GM19035 (cell line): ENCODE measurements around the gene CCNC.
A peak's percentile ranks its signal among the peaks of the same experiment; 100 is the strongest.

Experiments used
- ATAC-seq: cut with Tn5 transposase; IDR thresholded peaks from one replicate; pipeline ENCODE4 v1.9.1; 2021; ENCODE audit not compliant: unreplicated experiment

CCNC gene, protein sequence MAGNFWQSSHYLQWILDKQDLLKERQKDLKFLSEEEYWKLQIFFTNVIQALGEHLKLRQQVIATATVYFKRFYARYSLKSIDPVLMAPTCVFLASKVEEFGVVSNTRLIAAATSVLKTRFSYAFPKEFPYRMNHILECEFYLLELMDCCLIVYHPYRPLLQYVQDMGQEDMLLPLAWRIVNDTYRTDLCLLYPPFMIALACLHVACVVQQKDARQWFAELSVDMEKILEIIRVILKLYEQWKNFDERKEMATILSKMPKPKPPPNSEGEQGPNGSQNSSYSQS

DNA sequence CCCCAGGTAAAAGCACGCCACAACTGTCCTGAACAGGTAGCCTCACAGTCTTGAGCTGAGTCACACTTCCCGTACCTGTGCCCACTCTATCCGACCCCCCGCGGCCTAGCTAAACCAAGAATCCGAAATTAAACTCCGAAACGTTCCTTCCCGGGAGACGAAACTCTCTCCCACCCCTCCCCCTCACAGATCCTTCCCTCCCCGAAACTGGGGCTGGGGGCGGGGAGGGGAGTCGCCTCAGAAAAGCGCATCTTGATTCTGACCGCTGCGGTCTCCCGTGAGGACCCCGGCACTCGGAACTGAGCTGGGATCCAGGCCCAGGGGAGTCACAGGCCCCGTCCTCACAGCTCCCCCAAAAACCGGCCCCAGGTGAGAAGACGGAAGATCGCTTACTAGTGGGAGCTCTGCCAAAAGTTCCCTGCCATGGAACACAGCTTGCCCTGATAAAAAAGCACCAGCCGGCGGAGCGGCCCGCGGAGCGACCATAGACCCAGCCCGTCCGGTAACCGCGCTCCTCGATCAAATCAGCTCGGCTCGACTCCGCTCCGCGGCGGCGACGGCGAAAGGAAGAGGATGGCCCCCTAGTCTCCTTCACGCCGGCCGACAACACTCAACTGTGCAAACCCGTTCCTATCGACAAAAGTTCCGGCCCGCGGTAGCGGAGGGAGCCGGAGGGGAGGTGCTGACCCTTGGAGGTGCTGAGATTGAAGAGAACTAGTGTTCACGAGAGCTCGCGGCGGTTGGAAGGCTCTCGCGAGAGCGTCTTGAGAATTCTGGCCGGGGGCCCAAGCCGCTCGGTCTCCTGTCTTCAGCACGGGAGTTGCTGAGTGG, at the start of gene CCNC:
TSS of gene CCNC (minus strand) at position 558 of the 831 bp plus-strand sequence. CDS start at position 425, 133 bp downstream.
- ATAC-seq: peak; percentile 98

DNA sequence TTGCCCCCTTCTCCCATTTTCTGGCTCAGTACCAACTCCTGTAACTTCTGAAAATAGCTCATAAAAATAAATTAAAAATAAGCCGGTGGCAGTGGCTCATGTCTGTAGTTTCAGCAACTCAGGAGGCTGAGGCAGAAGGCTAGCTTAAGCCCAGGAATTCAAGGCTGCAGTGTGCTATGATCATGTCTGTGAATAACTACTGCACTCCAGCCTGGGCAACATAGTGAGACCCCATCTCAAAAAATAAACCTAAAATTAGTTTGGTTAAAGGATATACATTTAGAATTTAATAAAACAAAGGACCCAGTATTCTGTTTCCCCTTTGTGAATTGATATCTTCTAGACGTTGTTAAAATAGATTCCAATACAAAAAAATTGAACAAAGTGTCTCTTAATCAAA, 48.7 kb upstream of the CCNC start:
- ATAC-seq: no peak

DNA sequence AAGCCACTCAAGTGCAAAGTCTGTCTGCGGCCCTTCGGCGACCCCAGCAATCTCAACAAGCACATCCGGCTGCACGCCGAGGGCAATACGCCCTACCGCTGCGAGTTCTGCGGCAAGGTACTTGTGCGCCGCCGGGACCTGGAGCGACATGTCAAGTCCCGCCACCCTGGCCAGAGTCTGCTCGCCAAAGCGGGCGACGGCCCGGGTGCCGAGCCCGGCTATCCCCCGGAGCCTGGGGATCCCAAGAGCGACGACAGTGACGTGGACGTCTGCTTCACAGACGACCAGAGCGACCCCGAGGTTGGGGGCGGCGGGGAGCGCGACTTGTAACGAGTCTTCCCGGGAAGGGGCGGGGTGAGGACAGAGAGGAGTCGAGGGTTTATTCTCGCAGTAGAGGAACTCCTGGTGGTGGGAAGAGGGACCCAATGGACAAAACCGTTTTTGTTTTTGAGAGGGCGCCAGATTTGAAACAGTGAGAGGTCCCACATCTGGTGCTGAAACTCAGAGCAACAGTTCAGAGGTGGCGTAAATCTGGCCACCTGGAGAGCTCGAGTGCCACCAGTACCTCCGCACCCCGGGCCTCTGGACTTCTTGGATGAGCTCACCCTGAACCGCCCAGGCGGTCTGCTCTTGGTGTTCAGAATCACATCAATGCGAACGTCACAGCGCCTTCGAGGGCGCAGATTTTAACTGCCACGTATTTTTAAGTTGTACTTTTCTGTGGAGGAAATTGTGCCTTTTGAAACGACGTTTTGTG, 46.1 kb upstream of the CCNC start:
- peak; percentile 30 for ATAC-seq

DNA sequence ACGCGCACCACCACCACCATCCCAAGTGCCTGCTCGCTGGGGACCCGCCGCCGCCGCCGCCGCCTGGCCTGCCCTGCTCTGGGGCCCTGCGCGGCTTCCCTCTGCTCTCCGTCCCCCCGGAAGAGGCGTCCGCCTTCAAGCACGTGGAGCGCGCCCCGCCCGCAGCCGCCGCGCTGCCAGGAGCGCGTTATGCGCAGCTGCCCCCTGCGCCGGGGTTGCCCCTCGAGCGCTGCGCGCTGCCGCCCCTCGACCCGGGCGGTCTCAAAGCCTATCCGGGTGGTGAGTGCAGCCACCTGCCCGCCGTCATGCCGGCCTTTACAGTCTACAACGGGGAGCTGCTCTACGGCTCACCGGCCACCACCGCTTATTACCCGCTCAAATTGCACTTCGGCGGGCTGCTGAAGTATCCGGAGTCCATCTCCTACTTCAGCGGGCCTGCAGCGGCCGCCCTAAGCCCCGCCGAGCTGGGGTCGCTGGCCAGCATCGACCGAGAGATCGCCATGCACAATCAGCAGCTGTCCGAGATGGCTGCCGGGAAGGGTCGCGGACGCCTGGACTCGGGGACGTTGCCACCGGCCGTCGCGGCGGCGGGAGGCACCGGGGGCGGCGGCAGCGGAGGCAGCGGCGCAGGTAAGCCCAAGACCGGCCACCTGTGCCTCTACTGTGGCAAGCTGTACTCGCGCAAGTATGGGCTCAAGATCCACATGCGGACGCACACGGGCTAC, 45.4 kb upstream of the CCNC start:
- peak; percentile 68 for ATAC-seq

DNA sequence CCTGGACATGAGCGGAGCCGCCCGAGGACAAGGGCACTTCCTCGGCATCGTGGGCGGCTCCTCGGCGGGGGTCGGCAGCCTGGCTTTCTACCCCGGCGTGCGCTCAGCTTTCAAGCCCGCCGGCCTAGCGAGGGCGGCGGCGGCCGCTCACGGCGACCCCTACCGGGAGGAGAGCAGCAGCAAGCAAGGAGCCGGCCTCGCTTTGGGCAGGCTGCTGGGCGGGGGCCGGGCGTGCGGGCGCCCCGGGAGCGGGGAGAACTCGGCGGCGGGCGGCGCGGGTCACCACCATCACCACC, 44.9 kb upstream of the CCNC start:
- ATAC-seq: peak; percentile 49

DNA sequence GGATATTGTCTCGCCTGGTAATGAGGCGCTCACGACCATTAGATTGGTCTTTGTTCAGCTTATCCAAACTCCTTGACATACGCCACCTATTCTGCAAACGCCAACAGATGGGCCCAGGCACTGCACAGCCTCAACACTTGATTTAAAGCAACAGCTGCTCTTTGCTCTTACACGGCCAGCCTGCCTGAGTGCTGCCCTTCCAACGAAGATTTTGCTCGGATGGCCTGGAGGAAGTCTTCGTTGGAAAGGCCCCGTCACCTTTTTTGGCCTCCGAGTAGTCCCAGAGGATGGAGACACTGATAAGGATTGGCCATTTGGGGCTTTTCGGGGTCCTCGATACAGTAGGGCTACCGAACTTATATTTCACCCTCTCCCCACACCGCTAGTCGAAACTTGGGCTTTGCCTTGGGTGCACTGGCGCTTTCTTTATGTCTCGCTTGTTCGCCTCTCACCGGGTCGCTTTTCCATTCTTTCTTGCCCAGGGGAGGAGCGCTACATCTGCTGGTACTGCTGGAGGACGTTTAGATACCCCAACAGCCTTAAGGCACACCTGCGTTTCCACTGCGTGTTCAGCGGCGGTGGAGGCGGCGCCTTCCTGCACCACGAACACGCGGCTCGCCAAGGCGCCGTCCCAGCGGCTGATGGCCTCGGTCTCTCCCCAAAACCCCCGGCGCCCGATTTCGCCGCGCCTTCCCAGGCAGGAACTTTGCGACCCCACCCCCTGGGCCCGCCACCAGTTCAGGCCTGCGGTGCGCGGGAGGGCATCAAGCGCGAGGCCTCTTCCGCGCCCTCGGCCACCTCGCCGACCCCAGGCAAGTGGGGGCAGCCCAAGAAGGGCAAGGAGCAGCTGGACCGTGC, 44.3 kb upstream of the CCNC start:
- ATAC-seq: no peak

DNA sequence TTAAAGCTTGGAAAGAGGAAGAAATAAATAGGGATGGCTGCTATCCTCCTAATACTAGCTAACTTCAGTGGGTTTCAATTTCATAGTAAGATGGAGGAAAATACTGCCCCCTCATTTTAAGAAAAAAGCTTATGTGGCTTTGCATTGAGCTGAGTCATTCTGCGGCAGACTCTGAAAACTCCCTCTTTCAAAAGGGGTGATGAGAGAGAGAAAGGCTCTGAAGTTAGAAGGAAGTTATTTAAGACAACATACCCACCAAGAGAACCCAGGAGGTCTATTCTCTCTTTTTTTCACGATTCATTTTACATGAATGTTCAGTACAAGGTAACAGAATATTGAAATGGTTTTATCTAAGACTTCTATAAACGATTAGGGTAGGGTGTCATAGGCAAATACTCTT, 42.7 kb upstream of the CCNC start:
- ATAC-seq: peak; percentile 42

DNA sequence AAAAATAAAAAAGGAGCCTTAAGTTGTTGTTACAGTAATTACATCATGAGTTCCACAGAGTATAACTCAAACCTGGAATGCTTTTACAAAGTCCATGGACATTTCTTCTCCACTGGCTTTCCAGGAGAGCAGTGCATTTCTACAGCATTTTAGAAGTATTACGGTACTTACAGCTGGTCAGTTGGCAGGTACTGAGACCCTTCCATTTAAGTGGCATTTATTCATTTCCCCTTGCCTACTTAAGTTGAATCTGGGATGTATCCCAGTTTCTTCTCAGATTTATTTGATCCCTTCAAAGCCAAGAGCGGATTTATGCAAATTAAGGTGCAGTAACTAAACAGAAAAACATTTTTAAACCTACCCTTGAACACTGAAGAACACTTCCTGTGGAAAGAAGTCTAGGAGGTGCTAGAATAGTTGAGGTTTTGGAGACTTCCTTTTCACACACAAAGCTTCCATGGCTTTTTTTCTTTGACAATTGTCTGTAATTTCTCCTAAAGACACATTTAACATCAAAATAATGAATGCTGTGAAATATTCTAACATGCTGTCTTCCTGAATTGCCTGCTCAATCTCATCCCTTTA, 41.5 kb upstream of the CCNC start:
- no peak for ATAC-seq

DNA sequence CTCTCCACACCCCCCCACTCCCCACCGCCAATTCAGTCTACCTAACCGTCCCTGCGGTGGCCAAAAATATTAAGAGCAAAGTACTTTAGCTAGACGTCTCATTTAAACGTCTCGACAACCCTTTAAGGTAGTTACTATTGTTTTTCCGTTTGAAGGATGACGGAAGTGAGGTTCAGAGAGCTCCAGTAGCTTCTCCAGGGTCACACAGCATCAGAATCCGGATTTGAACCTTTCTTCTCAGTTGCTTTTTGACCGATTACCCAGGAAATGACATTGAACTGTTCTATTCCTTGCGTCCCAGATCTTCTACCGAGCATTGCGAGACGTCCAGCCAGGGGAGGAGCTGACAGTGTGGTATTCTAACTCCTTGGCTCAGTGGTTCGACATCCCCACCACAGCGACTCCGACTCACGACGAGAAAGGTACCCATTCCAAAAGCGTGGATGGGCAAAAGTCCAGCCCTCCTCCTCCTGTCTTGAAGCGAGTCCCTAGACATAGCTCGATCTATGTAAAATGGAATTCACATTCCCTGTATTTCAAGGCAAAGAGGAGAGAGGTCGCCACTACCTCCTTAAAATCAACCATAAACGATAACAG, 40.5 kb upstream of the CCNC start:
- no peak for ATAC-seq

DNA sequence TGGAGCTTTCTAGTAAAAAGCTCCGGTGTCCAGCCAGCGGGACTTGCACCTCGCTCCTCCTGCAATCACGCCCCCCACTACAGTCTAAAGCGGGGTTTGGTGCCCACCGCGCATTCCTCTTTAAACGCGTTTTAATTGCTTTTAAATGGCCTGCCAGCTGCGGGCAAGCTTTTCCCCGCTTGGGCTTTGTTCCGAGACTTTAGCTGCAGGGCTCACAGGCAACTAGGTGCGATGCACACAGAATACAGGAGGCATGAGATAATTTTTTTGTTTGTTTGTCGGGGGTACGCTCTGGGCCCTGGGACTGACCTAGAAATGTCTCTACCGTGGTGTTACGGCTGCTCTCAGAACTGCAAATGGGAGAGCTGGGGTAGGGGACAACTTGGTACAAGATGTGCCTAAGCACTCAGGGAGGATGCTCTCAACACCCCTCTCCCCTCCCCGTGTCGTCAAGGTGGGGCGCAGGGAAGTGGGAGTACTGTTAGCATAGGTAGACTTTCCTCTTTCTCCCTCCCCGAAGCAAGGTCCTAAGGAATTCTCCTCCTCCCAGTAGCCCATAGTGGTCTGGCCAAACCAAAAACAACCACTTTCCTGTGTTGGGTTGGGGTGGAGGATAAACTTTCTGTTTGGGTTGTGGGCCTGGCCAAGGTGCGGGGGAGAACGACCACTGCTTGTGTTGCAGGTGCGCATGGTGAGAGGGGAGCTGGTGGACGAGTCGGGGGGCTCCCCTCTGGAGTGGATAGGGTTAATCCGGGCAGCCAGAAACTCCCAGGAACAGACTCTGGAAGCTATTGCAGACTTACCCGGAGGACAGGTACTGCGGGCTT, 39.8 kb upstream of the CCNC start:
- no peak for ATAC-seq

DNA sequence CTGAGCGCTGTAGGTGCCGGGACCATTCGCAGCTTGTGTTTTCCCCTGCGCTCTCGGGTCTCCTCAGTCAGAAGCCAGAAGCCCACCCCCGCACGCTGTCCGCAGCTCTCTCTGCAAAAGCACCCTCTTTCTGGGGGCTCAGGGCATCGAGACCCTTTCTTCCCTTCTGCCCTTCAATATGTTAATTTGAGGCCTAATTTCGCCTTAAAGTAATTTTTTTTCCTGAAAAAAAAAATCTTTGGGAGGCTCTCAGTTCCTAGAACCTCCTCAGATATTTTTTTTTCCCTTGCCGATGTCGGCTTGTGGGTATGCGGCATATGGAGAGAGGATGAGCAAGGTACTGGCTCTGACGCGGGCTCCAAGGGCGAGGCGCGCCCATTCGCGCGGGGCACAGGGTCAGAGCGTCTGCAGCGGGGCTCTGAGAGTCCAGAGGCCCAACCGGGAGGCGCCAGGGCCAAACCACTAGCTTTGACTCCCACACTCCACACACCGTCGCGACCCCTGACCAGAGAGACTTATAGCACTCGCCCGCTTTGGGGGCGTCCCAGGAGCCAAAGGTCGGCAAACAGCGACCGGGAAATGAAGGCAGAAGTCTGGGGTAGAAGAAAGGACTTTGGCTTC, 39.1 kb upstream of the CCNC start:
- no peak for ATAC-seq

DNA sequence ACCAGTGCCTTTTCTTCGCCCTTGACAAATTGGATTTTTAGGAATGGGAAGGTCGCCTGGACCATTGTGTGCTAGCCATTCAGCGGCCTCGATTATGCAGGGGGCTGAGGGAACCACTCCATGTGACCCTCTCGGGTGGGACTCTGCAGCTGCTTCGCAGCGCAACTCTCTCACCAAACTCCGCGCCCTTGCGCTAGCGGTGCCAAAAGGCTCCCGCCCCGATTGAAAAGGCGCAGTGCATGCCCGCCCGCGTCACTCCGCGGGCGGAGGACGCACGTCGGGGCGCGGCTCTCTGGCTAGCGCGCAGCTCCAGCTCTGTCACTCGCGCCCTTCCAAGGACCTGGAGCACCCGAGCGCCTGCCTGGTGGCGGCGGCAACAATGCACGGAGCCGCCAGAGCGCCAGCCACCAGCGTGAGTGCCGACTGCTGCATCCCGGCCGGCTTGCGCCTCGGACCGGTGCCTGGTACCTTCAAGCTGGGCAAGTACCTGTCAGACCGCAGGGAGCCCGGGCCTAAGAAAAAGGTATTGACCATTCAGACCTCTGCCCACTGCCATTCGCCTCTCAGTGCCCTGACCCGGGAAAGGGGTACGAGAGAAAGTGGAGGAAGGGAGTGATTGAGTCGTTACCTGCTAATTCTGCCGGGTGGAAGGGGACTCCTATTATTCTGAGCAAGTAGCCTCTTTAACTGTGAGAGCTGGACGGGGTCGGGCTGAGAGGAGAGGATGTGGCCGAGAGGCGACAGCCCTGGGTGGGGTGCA, 38.4 kb upstream of the CCNC start, which contains the start of gene PRDM13:
TSS of gene PRDM13 (plus strand) at position 178 of the 760 bp plus-strand sequence. CDS start at position 380, 202 bp downstream.
- ATAC-seq: no peak

DNA sequence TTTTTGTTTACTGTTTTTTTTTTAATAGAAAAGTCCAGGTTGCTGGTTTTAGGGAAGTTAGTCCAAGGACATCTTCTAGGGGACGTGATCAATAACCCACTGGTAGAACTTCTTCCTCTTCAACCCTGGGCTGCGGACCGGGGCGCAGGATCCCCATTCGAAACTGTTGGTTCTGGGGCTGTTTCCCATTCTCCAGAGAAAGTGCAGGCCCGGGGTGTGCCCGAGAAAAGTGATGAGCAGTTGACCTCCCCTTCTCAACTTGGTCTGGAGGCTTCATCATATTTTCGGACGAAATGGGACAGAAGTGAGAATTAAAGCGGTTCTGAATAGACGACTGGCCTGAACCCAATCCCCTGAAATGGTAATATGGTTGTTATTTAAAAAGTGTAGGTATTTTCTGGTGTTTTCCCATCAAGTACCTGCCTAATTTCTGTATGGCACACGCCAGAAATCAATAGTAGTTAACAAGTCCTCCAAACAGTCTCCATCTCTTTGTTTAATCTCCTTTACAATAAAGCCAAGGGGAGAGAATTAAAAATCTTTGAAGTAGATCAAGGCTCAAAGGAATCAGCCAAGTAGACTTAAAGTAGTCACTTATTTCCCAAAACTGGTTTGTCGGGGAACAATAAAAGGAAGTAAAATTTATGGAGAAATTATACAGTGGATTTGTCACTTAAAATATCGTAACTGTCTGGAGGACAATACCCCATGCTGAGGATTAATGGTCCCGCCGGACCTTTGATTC, 37.6 kb upstream of the CCNC start:
- ATAC-seq: no peak

DNA sequence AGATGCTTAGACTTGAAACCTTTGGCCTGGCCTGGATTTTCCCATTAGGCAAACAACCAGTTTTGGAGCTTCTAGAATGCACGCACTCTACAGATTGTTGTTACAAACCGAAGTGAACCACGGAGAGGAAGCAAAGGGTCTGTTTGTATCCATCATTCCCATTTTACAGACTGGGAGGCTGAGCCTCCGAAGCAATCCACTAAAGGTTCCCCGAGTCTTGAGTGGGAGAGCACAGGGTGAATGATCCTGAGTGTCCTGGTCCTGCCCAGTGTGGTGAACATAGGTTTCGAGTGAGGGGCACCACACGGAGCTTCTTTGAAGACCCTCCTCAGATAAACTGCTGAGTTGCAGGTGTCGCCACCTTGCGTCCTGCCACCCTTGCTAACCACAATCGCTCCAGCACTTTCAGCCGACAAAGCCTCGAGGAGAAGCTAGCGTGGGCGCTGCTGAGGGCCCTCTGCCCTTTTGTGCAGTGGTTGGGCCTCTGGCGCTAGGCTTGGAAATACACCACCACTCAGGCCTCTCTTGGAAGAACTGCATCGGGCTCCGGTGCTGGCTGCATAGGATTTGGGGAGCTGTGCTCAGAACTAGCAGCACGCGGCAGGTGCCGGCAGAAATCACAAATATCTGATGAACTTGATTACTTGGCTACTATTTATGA, 36.7 kb upstream of the CCNC start:
- no peak for ATAC-seq

DNA sequence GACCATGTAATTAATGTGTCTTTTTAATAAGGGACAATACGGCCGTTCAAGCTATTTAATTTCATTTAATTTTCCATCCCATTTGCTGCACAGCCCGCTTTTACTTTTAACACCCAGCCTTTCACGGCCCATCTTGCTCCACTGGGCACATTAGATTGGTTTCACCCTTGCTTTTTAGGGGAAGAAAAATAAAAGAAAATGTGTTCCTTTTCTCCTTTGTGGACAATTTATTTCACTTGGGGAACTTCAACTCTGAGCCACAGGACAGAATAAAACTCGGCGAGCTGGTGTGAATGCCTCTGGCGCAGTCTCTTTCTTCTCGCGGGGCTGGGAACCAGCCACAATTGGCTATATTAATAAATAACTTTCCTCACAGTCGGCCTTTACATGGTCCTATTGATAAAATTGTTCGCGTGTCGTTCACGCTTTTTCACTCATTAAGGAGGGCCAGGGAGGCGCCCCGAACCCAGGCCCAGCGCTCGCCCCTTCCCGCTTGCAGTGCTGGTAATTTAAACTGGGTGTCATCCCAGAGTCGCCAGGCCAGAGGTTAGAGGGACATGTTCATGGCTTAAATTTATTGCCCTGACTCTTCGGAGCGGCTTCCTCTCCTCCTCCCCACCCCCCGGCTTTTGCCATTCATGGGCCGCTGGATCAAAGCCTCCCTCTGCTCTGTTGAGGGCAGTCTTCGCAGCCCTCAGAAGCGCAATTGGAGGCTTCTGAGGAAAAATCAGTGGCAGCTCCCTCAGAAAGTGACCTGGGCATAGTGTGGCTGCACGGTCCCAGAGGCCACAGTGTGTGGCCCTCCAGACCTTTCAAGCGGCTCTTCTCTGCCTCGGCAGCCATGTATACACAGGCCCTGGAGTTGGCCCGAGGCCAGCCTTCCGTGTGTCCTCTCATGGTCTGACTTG, 36.0 kb upstream of the CCNC start:
- ATAC-seq: no peak
